Panc1 (cell line): ENCODE measurements around the gene AKAP13.

ENCODE experiments used
- POLR2AphosphoS5 ChIP-seq: IDR thresholded peaks from 2 replicates; pipeline ENCODE4 v1.6.1; 2012; ENCODE audit warnings: mild to moderate bottlenecking, low read depth, low read length, moderate library complexity
- TF ChIP-seq, protein P1 (sequence below): fragments of 450-650 bp; IDR thresholded peaks from 2 replicates; pipeline ENCODE4 v1.5.1; 2017; ENCODE audit warnings: mild to moderate bottlenecking

DNA sequence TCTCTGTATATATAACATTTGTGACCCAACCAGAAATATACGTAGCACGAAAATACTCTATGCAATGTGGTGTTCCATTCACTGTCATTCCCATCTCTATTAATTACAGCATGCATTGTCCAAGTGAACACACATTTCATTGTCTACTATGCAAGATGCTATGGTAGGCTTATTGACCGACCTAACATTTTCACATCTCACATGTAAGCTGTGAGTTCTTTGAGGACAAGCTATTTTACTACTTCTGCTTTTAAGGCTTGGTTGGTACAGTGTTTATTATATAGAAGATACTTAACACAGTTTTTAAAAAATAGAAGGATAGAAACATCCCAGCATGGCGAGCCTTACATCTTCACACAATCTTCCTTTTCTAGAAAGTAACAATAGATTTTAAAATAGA, 249.9 kb downstream of the AKAP13 start:
- TF ChIP-seq, protein P1, sequence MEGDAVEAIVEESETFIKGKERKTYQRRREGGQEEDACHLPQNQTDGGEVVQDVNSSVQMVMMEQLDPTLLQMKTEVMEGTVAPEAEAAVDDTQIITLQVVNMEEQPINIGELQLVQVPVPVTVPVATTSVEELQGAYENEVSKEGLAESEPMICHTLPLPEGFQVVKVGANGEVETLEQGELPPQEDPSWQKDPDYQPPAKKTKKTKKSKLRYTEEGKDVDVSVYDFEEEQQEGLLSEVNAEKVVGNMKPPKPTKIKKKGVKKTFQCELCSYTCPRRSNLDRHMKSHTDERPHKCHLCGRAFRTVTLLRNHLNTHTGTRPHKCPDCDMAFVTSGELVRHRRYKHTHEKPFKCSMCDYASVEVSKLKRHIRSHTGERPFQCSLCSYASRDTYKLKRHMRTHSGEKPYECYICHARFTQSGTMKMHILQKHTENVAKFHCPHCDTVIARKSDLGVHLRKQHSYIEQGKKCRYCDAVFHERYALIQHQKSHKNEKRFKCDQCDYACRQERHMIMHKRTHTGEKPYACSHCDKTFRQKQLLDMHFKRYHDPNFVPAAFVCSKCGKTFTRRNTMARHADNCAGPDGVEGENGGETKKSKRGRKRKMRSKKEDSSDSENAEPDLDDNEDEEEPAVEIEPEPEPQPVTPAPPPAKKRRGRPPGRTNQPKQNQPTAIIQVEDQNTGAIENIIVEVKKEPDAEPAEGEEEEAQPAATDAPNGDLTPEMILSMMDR = no peak
- no peak for TF ChIP-seq POLR2AphosphoS5
